ENCODE results near the gene UTP14C.

UTP14C gene

DNA sequence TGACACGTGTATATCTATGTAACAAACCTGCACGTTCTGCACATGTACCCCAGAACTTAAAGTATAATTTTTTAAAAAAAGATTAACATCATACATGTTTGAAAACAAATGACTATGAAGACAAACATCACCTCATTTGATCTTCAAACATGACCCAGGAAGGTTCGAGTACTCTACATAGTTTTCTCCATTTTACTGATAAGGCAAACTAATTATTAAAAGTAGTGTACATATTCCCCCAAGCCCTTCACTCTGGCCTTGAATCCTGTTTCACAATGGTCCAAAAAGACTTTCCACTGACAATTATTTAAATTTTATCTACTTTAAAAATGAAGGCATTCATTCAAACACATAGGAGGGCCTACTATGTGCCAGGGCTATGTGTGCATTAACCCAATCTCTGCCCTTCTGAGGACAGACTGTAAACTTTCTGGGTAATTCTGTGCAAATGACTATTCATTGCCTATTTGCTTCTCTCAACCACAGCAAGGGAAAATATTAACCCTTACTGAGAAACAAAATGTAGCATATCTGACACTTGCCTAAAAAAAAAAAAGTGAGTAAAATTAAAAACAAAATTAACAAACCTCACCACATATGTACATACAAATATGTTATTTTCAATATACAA, 35.4 kb upstream of the UTP14C start:
- DNase-seq (ENCODE audit: low read depth) = no peak
- H3K4me3 ChIP-seq (ENCODE audit: low read length) = no peak overlapping the region
- no peak for TF ChIP-seq CTCF (IDR thresholded peaks at IDR 0.05; ENCODE audit: insufficient read depth, low read depth, low read length, missing control alignments)

GRCh38 chr13:51993713-51994112, 30.8 kb upstream of the UTP14C start:
- TF ChIP-seq CTCF (IDR thresholded peaks at IDR 0.05; ENCODE audit: insufficient read depth, low read depth, low read length, missing control alignments) = no peak
- no peak overlapping the region for H3K4me3 ChIP-seq (ENCODE audit: low read length)

GRCh38 chr13:51995677-51996551, 28.6 kb upstream of the UTP14C start:
- no peak overlapping the region for H3K4me3 ChIP-seq (ENCODE audit: low read length)
- DNase-seq (ENCODE audit: low read depth) = peak; percentile 25
- peak; percentile 21 for TF ChIP-seq CTCF (IDR thresholded peaks at IDR 0.05; ENCODE audit: insufficient read depth, low read depth, low read length, missing control alignments)

More at GRCh38 chr13:51993713-51994112, 30.8 kb upstream of the UTP14C start:
- DNase-seq (ENCODE audit: low read depth) = no peak

GRCh38 chr13:51996641-51997040, 27.9 kb upstream of the UTP14C start:
- no peak for DNase-seq (ENCODE audit: low read depth)
- no peak overlapping the region for H3K4me3 ChIP-seq (ENCODE audit: low read length)
- no peak for TF ChIP-seq CTCF (IDR thresholded peaks at IDR 0.05; ENCODE audit: insufficient read depth, low read depth, low read length, missing control alignments)

- DNase-seq (ENCODE audit: low read depth) = no peak
- TF ChIP-seq CTCF (IDR thresholded peaks at IDR 0.05; ENCODE audit: insufficient read depth, low read depth, low read length, missing control alignments) = no peak
- H3K4me3 ChIP-seq (ENCODE audit: low read length) = no peak overlapping the region
Observed at GRCh38 chr13:51997186-51997585, 27.3 kb upstream of the UTP14C start.

DNA sequence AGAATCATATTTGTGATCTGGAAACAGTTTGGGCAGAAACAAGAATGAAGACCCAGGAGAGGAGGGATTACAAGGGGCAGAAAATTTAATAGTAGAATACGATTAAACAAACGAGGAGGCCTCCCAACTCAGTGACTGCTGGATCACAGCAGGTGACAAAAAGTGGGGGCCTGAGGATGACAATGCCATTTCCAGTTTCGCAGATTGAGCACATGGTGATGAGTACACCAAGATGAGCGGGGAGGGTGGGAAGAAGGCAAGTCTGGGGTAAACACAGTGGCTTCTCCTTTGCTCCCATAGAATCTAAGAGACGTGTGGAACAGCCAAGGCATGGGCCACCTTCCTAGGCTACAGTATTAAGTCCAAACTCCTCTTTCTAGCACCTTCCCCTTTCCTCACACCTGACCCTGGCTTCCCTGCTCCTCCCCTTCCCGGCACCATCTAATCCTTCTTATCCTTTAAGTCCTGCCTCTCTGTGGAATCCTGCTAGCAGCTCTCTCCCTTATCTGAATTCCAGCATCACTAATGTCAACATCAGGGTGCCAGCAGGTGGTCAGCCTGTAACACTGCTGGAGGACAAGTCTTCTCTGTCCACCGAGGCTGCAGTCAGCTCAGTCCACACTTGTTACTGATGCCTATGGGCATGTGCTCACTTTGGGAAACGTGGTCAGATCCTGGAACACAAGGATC, 26.7 kb upstream of the UTP14C start:
- no peak overlapping the region for H3K4me3 ChIP-seq (ENCODE audit: low read length)
- no peak for TF ChIP-seq CTCF (IDR thresholded peaks at IDR 0.05; ENCODE audit: insufficient read depth, low read depth, low read length, missing control alignments)
- DNase-seq (ENCODE audit: low read depth) = no peak
